ENCODE data around the gene TP73. TPM values are rescaled to one million over a fixed set of nuclear protein-coding genes. Genes with fewer than 3 reads are reported as not detected.

Gene TP73
- total RNA-seq, 1 experiment from 2014 or later: 2.6 TPM

DNA sequence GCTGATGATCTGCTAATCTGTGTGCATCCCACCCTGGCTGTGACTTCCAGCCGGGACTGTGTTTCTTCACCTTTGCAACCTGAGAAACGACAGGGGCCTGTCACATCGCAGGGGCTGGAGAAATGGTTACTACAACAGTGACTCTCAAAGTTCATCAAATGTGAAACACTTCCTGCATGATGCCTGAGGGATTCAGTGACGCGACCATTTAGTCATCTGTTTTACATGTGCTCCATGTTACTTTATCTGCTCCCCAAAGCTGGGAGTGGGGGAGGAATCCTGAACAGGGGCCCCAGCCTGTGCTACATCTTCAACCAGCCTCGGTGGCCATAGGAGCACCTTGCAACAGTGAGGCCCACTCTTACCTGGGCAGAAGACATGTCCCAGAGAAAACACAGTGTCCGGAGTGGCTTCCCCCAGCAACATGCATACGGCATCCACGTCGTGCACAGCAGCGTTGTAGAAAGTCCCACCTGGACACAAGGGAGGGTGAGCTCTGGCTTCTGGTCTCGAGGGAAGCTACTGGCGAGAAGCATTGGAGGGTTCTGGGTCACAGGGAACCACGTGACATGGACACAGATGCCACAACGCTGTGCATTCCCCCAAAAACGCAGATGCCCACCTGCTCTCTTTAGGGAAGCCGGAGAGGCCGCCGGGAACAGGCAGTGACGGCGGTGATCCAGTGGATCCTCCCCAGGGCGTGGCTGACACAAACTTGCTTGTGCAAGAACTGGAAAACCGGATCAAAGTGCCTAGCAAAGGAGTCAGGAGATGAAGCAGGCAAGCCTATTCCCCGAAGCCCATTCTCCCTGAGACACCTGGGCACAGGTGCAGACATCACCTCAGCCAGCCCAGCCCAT, 90.4 kb downstream of the TP73 start:
- H4K20me1 ChIP-seq (ENCODE audit: low read length): peaks cover 22% of the 10 kb centered on the region; the same call in 1 of the 2 replicates
- TF ChIP-seq EZH2phosphoT487 (IDR thresholded peaks at IDR 0.05; ENCODE audit: borderline replicate concordance, low read length) (no peak), EZH2 (IDR thresholded peaks at IDR 0.05; ENCODE audit: low read length, unreplicated experiment) (no peak)
- TF ChIP-seq, protein P1, sequence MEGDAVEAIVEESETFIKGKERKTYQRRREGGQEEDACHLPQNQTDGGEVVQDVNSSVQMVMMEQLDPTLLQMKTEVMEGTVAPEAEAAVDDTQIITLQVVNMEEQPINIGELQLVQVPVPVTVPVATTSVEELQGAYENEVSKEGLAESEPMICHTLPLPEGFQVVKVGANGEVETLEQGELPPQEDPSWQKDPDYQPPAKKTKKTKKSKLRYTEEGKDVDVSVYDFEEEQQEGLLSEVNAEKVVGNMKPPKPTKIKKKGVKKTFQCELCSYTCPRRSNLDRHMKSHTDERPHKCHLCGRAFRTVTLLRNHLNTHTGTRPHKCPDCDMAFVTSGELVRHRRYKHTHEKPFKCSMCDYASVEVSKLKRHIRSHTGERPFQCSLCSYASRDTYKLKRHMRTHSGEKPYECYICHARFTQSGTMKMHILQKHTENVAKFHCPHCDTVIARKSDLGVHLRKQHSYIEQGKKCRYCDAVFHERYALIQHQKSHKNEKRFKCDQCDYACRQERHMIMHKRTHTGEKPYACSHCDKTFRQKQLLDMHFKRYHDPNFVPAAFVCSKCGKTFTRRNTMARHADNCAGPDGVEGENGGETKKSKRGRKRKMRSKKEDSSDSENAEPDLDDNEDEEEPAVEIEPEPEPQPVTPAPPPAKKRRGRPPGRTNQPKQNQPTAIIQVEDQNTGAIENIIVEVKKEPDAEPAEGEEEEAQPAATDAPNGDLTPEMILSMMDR (conservative IDR thresholded peaks at IDR 0.05; ENCODE audit: low read depth, low read length): no peak
- no peaks in the 10 kb centered on the region for H3K9me3 ChIP-seq (ENCODE audit: low read length)
- ChIA-PET POLR2A (ENCODE audit: unreplicated experiment) (no interaction called here), CTCF (no interaction called here)
- H3K27ac ChIP-seq (ENCODE audit: low read length): no peak overlapping the region
- no peak overlapping the region for H2AFZ ChIP-seq (ENCODE audit: low read length)
- H3F3A ChIP-seq (ENCODE audit: low read length, unreplicated experiment): no peaks in the 10 kb centered on the region
- peaks cover 41% of the 10 kb centered on the region for H3K79me2 ChIP-seq (ENCODE audit: low read length)
- H3K4me2 ChIP-seq (ENCODE audit: low read length): no peak overlapping the region
- ATAC-seq (no peak), DNase-seq (no peak)
- peaks cover 26% of the 10 kb centered on the region for H3K4me1 ChIP-seq (ENCODE audit: insufficient read depth, low read length)
- BruUV-seq (replicated peaks): no TSS peak
- H3K4me3 ChIP-seq (ENCODE audit: low read length): no peak overlapping the region
- H3K27me3 ChIP-seq (ENCODE audit: low read length): no peaks in the 10 kb centered on the region
- H3K9me2 ChIP-seq (replicated peaks; ENCODE audit: low read length): no peaks in the 10 kb centered on the region
- peaks cover 30% of the 10 kb centered on the region for H3K36me3 ChIP-seq (ENCODE audit: low read depth, low read length)
- intact Hi-C loops (cut with micrococcal nuclease): no loop called here
- no peak overlapping the region for H3K9ac ChIP-seq (ENCODE audit: low read length)

DNA sequence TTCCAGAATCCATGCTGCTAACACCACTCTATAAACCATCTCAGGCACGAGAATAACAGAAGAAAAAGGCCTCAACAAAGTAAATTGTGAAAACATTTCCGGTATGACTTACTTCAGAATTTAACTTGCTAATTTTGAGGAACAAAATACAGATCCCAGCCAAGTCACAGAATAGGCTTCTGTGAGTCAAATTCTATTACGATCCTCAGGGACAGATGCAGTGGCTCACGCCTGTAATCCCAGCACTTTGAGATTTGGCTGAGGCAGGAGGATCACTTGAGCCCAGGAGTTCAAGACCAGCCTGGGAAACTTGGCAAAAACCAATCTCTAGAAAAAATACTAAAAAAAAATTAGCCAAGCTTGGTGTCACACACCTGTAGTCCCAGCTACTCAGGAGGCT, 91.1 kb downstream of the TP73 start:
- TF ChIP-seq, protein P1 (conservative IDR thresholded peaks at IDR 0.05; ENCODE audit: low read depth, low read length): no peak
- TF ChIP-seq EZH2 (IDR thresholded peaks at IDR 0.05; ENCODE audit: low read length, unreplicated experiment) (no peak), EZH2phosphoT487 (IDR thresholded peaks at IDR 0.05; ENCODE audit: borderline replicate concordance, low read length) (no peak)
- Histone ChIP-seq H3K9ac (ENCODE audit: low read length) (no peak overlapping the region), H3K4me1 (ENCODE audit: insufficient read depth, low read length) (peaks cover 31% of the 10 kb centered on the region), H3K9me3 (ENCODE audit: low read length) (no peaks in the 10 kb centered on the region), H2AFZ (ENCODE audit: low read length) (no peak overlapping the region), H3K27ac (ENCODE audit: low read length) (no peak overlapping the region), H3K27me3 (ENCODE audit: low read length) (no peaks in the 10 kb centered on the region), H3K36me3 (ENCODE audit: low read depth, low read length) (peaks cover 26% of the 10 kb centered on the region), H3K79me2 (ENCODE audit: low read length) (peaks cover 41% of the 10 kb centered on the region), H4K20me1 (ENCODE audit: low read length) (peaks cover 22% of the 10 kb centered on the region; the same call in 1 of the 2 replicates), H3F3A (ENCODE audit: low read length, unreplicated experiment) (no peaks in the 10 kb centered on the region), H3K4me2 (ENCODE audit: low read length) (no peak overlapping the region), H3K4me3 (ENCODE audit: low read length) (no peak overlapping the region), H3K9me2 (replicated peaks; ENCODE audit: low read length) (no peaks in the 10 kb centered on the region)
- intact Hi-C loops (cut with micrococcal nuclease): no loop called here
- POLR2A ChIA-PET (ENCODE audit: unreplicated experiment): no interaction called here
- ATAC-seq (no peak), DNase-seq (no peak)
- CTCF ChIA-PET: no interaction called here
- no TSS peak for BruUV-seq (replicated peaks)

DNA sequence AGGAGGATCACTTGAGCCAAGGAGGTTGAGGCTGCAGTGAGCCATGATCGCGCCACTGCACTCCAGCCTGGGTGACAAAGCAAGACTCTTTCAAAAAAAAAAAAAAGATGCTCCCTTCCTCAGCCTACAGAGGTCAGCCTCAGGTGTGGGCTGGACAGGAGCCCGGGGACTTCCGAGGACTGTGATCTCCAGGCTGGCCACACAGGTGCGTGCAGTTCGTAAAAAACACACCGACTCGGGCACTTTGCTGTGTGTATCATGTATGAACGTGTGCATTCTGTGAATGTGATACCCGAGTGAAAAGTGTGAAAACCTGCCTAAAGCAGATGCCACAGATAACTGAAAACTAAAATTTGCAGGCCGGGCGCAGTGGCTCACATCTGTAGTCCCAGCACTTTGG, 91.5 kb downstream of the TP73 start:
- no peak overlapping the region for H3K4me3 ChIP-seq (ENCODE audit: low read length)
- no peak overlapping the region for H3K27ac ChIP-seq (ENCODE audit: low read length)
- ATAC-seq: no peak
- H2AFZ ChIP-seq (ENCODE audit: low read length): no peak overlapping the region
- H3F3A ChIP-seq (ENCODE audit: low read length, unreplicated experiment): no peaks in the 10 kb centered on the region
- POLR2A ChIA-PET (ENCODE audit: unreplicated experiment): no interaction called here
- H3K27me3 ChIP-seq (ENCODE audit: low read length): no peaks in the 10 kb centered on the region
- intact Hi-C loops (cut with micrococcal nuclease): no loop called here
- TF ChIP-seq, protein P1 (conservative IDR thresholded peaks at IDR 0.05; ENCODE audit: low read depth, low read length): no peak
- TF ChIP-seq EZH2 (IDR thresholded peaks at IDR 0.05; ENCODE audit: low read length, unreplicated experiment) (no peak), EZH2phosphoT487 (IDR thresholded peaks at IDR 0.05; ENCODE audit: borderline replicate concordance, low read length) (no peak)
- H3K9ac ChIP-seq (ENCODE audit: low read length): no peak overlapping the region
- CTCF ChIA-PET: no interaction called here
- no TSS peak for BruUV-seq (replicated peaks)
- H3K79me2 ChIP-seq (ENCODE audit: low read length): peaks cover 41% of the 10 kb centered on the region
- DNase-seq: no peak
- H3K36me3 ChIP-seq (ENCODE audit: low read depth, low read length): peaks cover 21% of the 10 kb centered on the region
- H3K9me2 ChIP-seq (replicated peaks; ENCODE audit: low read length): no peaks in the 10 kb centered on the region
- no peaks in the 10 kb centered on the region for H3K9me3 ChIP-seq (ENCODE audit: low read length)
- peaks cover 22% of the 10 kb centered on the region; the same call in 1 of the 2 replicates for H4K20me1 ChIP-seq (ENCODE audit: low read length)
- peak overlapping the region; percentile 26; the same call in 1 of the 2 replicates for H3K4me2 ChIP-seq (ENCODE audit: low read length)
- H3K4me1 ChIP-seq (ENCODE audit: insufficient read depth, low read length): peaks cover 31% of the 10 kb centered on the region

Measured in PC-3 (cell line).